Stimulated activated CD8-positive, alpha-beta memory T cell treated with anti-CD3 and anti-CD28 coated beads, Interleukin-15, amount 100 ng/mL, for 1 hour (primary cell): ENCODE results near the gene IGFBP5.

Experiments used
- DNase-seq: peaks from one replicate; pipeline ENCODE4 v3.0.0-alpha.2; 2020; ENCODE audit warnings: low read depth

Gene IGFBP5

DNA sequence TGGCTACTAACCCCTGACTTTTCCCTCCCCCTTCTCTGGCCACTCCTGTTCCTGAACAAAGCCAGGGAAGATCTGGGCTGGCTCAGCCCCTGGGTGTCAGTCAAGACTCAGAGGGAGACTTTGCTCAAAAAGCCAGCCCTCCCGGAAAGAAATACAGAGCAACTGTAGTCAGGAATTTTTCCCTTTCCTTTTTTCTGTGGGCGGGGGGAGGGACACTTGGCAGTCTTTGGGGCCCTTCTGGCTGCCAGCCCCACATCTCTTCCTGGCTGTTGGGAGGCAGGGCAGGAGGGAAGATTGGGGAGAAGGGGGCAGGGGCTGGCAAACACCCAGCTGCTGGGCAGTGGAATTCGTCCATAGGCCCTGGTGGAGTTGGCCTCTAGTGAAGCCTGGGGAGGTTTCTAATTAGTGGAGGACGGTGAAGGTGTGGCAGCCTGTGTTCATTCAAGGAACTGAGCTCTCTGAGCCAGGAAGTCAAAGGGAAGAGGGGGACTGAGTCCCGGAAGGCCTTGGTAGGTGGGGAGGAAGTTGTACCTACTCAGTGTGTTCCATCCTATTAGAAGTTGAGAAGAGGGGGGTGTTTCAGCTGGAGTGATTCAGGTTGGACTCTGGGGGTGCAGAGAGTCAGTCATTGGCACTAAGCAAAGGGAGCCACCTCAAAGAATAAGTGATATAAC lies 51.2 kb downstream of the IGFBP5 start:
- no peak for DNase-seq

DNA sequence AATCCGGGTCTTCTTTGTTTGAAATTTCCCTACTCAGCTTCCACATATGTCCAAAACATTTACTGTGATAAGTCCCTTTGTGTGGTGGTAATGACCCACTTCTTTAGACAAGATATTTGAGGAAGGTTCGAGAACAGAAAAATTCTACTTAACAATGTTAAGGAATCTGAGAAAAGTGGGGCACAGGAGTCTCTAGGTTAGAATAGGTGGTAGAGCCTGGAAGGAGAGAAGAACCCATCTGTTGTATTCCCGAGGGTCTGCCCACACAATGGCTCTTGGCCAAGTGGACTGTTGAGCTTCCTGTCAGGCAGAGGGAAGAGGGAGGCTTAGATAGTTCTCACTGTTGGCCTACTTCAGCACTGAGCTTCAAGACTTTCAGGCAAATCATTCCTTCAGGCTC lies 57.9 kb downstream of the IGFBP5 start:
- no peak for DNase-seq

DNA sequence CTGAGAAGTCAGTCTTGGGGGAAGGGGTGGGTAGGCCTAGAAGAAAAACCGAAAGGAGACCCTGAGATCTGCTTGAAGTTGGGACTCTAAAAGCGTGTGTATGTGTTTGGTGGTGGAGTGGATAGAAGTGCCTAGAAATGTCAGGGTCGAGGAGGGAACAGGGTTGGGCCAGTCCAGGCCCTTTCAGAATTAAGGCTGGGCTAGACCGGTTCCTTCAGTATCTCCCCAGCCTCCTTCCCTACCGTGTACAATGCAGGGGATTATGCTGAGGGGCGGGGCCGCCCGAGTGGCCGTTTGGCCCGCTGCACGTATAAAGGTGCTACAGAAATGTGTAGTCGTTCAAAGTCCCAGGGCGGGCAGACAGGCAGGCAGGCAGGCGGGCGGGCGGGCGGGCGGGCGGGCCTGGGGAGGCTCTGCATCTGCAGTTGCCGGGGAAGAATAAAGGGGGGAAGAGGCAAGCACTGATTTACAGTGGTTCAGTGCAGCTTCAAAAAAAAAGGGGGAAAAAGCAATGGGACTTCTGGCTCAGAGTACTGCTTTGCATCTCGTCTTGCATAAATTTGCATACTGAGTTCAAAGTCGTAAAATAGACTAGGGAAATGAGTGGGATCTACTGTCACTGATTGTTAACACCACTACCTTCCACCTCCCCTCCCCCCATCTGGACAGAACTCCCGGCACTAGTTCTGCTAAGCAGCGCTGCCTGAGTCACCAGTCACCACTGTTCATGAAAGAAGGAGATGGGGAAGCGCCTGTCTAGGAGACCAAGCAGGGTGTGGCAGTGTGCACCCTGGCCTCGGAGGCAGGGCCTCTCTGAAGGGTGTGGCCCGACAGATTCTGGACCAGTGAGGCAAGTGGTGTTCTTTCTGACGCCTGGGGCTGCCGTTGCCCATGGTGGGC lies 58.5 kb downstream of the IGFBP5 start:
- DNase-seq = no peak

DNA sequence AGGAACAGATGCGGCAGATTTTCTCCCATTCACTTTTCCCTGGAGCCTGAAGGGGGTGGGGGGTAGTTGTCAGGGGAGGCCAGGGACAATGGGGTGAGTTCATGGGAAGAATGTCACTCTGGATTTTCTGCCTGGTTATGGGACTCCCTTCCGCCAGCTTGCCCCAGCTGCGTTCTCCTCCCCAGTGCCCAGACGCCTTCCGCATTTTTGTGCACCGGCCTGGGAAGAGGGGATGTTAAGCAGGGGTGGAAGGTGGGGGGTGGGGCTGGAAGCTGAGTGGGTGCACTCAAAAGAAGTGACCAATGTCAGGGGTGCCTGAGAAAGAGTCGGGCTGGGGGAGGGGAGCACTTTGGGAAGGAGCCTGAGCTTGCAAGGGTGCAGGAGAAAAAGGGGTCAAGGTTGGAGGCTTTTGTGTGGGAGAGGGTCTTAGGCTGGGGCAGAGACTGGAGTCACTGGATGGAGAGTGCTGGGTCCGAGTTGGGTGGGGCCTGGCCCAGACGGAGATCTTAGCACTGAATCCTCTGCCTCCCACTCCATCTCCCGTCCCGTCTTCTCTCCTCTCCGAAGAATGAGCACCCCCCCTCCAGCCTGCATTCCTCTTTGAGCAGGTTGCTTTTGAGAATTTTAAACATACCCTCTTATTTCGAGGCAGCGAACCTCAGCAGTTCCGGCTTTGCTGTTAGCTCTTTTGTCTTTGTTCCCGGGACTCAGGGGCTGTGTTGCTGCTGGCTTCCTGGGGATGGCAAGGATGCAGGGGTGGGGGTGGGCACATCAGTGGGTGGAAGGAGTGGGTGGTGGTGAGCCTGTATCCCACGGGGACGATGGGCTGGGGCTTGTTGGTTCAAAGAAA lies 59.4 kb downstream of the IGFBP5 start:
- DNase-seq = no peak

GRCh38 chr2:216635171-216635570 lies 60.2 kb downstream of the IGFBP5 start:
- DNase-seq = no peak

- no peak for DNase-seq
These were observed 60.8 kb downstream of the IGFBP5 start for GRCh38 chr2:216634370-216635148.

- DNase-seq = no peak
These were observed 61.6 kb downstream of the IGFBP5 start for GRCh38 chr2:216633616-216634369.

DNA sequence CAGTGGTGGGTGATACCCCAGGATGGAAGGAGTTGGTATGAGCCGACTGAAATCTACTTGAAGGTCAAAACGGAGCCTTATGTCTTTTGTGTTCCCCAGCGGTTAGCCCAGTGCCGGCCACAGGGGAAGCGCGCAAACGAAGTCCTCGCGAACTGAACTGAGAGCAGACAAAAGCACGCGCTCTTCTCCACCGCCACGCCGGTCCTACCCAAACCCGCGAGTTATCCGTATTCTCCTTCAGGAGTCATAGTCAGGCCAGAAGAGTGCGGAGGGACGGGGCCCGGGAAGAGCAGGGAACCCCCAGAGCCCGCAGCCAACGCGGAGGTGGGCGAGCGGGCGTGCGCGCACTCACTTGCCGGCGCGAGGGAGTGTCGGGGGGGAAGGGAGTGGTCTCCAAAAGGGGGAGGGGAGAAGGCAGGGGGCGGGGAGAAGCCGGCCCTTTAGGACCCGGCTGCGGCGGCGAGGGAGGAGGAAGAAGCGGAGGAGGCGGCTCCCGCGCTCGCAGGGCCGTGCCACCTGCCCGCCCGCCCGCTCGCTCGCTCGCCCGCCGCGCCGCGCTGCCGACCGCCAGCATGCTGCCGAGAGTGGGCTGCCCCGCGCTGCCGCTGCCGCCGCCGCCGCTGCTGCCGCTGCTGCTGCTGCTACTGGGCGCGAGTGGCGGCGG lies 62.3 kb downstream of the IGFBP5 start, which contains the start of gene IGFBP2:
TSS of gene IGFBP2 (plus strand) at position 469 of the 664 bp plus-strand sequence. CDS start at position 573, 104 bp downstream.
- DNase-seq = no peak

DNA sequence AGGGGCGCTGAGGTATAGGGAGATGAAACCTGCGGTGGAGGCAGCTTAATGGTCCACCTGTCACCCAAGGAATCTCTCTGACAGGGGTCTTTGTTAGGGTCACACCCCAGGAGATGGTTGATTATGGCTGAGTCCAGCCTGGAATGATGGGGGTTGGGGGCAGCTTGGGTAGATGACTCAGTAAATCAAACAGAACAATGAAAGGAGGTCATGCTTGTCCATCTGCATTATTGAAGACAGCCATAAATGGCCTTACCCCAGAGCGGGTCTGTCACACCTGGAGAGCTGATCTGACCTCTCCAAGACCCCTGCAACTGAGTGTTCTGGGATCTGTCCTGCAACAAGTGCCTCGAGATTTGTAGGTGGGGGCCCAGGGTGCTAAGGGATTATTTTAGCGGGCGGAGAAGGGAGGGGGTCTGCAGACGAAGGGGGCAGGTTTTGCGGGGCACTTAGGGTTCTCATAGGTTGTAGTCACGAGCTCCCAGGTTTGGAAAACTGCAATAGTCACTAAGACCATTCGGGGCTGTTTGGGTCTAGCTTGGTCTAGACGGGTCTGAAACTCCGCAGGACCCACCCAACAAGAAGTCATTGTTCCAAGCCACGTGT lies 62.9 kb downstream of the IGFBP5 start:
- DNase-seq = no peak

- no peak for DNase-seq
These were observed 65.6 kb downstream of the IGFBP5 start for GRCh38 chr2:216629784-216630183.

GRCh38 chr2:216626875-216627245 lies 68.5 kb downstream of the IGFBP5 start:
- DNase-seq = no peak

GRCh38 chr2:216626168-216626874 lies 69.0 kb downstream of the IGFBP5 start:
- DNase-seq = no peak

- DNase-seq = no peak
These were observed 71.1 kb downstream of the IGFBP5 start for GRCh38 chr2:216624251-216624650.

DNA sequence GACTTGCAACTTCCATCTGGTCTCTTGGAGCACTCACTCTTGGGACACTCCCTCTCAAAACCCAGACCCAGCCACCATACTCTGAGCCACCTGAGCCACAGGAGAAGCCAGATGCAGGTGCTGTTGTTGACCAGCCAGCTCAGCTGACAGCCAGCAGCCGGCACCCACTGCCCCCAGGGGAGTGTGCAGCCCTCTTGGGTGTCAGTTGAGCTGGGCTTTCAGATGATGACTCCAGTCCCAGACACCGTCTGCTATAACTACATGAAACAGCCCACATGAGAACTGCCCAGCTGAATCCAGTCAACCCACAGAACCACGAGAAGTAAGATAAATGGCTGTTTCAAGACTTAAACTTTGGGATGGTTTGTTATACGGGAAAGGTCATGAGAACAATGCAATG lies 72.8 kb downstream of the IGFBP5 start:
- no peak for DNase-seq
